NCI-H2081 (cell line): Measurements from ENCODE around the gene RND1.

Experiments used
- DNase-seq, 2 experiments: peaks; one replicate each; lab custom pipeline; 2025; lab: John Stamatoyannopoulos, UW

The RND1 gene

DNA sequence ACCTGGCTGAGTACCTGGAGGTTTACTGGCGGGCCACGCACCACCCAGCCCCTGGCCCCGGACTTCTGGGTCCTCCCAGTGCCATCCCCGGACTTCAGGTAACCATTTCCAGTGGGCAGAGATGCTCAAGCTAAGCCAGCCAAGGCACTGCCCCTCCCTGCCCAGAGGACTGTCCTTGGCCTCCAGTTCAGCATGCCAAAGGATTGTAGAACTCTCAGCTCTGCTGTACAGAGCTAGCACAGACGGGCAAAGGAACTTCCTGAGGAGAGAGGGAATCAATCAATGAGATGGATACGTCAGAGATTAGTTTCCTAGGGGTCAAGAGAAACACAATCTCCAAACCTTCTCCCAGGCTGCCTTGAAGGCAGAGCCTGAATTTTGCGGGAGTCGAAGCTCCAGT lies 38.6 kb downstream of the RND1 start:
- DNase-seq = no peak

GRCh38 chr12:48826209-48826855 lies 39.3 kb downstream of the RND1 start:
- DNase-seq = no peak

DNA sequence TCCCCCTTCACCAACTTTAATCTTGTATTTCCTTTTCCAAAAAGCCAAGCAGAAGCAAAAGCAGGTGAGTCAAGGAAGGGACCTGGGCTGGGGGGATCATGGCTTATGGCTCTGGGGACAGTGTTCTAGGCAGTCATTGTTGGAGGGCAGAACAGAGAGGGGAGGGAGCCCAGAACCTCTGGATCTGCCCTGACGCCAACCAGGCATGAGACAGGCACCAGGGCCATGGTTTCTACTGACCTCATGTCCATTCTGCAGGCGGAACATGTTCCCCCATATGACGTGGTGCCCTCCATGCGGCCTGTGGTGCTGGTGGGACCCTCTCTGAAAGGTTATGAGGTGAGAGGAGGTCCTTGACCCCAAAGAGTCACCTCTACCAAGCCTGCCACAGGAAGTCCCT lies 40.8 kb downstream of the RND1 start:
- DNase-seq = no peak

- no peak for DNase-seq
Observed at GRCh38 chr12:48824112-48824511, 41.6 kb downstream of the RND1 start.

DNA sequence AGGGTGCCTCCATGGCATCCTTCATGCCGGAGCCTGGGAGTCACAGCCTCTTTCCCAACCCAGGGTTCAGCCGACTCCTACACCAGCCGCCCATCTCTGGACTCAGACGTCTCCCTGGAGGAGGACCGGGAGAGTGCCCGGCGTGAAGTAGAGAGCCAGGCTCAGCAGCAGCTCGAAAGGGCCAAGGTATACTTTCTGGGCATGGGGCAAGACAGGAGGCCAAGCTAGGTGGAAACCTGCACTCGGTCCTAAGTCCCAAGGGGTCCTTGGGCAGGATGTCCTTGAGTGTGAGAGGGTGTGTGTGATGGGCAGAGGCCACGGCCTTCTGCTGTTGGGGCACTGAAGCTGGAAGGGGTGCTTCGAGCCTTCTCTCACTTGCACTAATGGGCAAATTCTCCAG lies 42.4 kb downstream of the RND1 start:
- DNase-seq = no peak

DNA sequence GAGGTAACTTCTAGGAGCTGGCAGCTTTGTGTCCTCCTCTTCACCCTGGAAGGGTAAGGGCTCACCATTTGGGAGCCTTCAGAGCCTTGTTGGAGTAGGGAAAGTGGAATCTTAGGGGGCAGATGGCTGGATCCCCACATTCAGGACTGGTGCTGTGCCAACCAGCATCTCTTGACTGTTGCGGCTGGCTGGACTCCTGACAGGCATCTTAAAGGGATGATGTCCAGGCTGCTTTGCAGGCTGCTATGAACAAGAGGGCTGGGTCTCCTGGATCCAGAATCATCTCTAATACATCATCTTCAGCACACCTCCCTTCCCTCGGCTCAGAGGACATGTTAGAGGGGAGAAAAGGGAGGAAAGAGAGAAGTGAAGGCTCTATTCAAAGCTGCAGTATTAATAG lies 43.0 kb downstream of the RND1 start:
- no peak for DNase-seq

DNA sequence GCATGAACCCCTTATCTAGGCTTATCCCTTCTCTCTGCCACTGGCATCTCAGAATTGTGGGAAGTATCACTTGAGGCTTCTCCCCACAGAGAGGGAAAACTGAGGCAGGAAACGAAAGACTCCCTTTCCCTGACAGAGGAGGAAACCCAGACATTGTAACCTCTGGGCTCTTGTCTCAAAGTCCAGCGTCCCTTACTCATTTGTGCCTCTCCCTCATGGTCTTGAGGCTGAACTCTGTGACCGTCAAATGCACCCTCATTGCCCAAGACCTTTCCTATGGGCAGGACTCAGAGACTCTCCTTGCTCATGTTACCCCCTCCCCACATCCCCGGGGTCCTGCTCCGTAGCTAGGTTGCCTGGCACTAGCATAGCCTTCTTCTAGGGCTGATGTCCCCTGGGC lies 43.5 kb downstream of the RND1 start:
- no peak for DNase-seq

GRCh38 chr12:48819986-48820725 lies 45.5 kb downstream of the RND1 start:
- no peak for DNase-seq

- DNase-seq = no peak
Observed at GRCh38 chr12:48818831-48819590, 46.7 kb downstream of the RND1 start.

- DNase-seq = peak; percentile 70 to 73
Observed at GRCh38 chr12:48817873-48818830, 47.5 kb downstream of the RND1 start, which contains the start of gene CACNB3. TSS of gene CACNB3 (plus strand) at chr12:48818496. CDS start at chr12:48818930, 434 bp downstream.

DNA sequence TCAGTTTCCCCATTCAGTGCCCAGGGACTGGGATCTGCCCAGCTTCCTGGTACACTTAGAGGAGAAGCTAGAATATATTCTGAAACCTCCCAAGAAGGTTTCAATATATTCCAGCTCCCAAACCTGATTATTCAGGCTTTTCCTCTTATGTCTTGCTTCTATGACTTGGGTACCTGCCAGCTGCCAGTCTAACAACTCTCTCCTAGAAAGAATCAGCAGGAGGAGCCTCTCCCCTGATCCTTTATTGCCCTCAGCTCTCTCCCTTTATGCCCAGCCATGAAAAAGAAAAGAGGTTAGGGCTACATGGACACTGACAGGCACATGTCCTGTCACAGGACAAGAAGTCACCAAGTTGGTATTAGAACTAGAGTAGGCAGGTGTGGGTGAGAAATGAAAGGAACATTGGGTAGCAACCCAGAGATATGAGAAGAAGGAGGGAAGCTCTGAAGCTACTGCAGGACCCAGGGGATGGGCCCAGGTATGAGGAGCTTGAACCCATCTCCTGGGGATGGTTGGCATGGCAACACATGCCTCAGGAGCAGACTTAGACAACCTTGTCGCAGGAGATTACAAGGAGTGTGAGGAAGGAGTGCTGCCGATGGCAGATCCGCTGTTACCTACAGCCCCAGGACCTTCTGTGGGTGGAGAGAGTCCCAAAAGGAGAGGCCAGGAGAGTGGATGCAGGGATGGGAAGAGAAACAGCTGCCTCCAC lies 49.4 kb downstream of the RND1 start:
- DNase-seq = no peak

- peak; percentile 82 to 87 for DNase-seq
Observed at GRCh38 chr12:48815126-48816110, 50.3 kb downstream of the RND1 start.

- DNase-seq = peak; percentile 45 to 60
Observed at GRCh38 chr12:48814262-48815125, 51.2 kb downstream of the RND1 start.

DNA sequence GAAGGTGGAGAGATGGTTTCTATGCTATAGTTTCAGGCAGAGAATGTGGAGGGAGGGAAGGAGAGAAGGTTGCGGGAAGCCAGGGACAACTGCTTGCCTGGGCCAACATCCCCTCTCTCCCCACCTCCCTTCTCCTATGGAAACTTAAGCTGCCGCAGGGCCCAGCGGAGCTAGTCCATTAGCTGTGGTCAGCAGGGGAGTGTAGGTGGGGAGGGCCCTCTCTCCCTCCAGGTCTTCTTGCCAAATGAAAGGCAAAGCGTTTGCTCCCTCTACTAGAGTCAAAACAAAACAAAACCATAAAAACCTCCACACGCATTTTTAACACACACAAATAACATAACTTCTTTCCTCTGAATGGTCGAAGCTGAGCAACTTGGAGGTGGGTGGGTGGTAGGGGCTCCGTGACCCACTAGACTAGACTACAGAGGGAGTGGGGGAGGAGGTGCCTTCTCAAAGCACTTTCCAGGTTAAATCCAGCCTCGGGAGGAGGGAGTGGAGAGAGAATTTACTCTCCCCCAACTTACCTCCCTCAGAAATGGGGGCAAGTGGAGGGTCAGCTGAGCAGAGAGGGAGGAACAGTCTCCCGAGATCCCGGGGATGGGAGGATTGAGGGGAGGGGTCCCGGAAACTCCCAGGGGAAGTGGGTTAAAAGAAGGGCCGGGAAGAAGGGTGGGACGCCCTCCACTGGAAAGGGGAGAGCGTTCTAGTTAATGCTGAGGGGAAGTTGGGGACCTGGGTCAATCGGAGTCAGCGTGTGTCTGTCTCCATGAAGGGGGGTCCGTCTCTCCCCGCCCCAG lies 52.0 kb downstream of the RND1 start:
- DNase-seq = no peak

DNA sequence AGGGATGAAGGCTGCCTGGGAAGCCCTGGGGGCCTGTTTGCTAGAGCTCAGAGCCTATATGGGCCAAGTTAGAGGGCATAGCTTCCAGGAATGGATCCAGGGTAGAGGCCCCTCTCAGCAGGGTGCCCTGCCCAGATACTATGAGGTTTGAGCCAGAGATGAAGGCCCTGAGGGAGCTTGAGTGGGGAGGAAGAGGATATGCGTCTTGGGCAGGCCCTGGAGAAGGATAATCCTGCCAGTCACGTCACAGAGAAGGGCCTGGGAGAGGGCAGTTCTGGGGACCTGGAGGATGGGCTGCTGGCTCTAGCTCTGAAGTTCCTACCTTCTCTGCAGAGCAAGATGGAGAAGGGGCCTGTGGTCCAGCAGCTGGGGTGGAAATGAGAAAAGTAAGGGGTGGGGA lies 53.3 kb downstream of the RND1 start:
- no peak for DNase-seq

DNA sequence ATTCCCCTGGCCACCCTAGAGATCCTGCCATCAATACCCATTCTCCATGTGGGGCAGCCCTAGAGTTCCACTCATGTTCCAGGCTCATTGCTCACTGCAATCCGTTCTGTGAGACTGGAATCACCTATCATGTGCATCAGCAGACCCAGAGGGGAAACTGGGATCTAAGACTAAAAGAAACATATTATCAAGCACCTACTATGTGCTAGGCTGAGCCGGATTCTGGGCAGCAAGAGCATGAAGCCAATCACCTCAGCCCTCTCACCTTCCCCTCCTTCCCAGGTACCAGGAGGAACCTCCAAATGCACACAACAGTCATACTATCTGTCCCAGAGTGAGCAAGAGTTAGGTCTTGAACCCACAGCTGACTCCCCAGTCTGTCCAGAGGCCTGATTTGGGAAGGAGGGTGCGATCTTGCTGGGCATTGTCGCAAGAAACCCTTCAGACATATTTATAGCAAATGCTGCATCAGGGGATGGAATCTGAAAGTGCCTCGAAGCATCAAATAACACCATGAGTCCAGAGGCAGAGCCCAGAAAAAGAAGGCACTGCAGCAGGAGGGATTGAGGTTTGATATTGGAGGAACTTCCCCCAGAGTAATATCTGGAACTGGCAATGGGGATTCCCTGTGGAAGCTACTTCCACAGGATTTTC lies 54.1 kb downstream of the RND1 start:
- DNase-seq = no peak

DNA sequence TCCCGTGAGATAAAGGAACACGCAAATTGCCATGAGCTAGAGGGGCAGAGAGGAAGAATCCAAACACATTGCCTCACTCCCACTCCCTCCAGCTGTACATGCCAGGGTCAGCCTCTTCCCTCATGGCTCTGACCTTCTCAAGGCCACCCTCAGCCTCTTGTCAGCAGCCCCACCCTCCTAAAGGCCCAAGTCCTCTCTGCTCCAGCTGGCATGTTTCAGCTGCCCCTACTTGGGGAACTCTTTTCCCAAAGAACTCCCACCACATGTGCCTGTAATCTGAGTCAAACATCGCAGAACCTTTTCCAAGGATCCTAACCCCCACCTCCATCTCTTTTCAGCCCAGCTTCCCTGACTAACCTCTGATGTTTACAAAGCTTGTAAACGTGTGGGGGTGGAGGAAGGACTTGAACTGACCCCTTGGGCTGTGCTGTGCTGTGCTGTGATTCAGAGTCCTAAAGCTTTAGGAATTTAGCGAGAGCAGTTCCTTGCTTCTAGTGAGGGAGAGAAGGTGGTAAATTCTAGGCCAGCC lies 54.7 kb downstream of the RND1 start:
- no peak for DNase-seq
